Omental fat pad (tissue), 4 donors: Measurements from ENCODE around the gene VASH1. TPM values are rescaled to one million over a fixed set of nuclear protein-coding genes. Genes with fewer than 3 reads are reported as not detected.

ENCODE experiments used
- ATAC-seq: fragments of 150-250 bp; one replicate; pipeline ENCODE4 v1.9.1; 2016; ENCODE audit warnings: mild to moderate bottlenecking, moderate library complexity; ENCODE audit not compliant: low FRiP score
- DNase-seq: peaks from one replicate; pipeline ENCODE4 v3.0.0-alpha.2; 2019; ENCODE audit warnings: low spot score
- CTCF ChIP-seq, 3 donors: fragments of 450-650 bp; IDR thresholded peaks; one replicate each; pipeline ENCODE4 v1.5.1; 2016 to 2017; ENCODE audit warnings: antibody characterized with exemption in 3 of 3, mild to moderate bottlenecking in 3 of 3, moderate library complexity in 2 of 3
- total RNA-seq, 4 donors: library from RNA; depleted of rRNA; stranded (reverse); fragments of >200 nt; gene quantifications; one replicate each; pipeline ENCODE4 v1.1.0, GENCODE V29; 2016

VASH1 gene
- 10 to 100 TPM in 2 of 4 donors, 1 to 10 TPM in 2; 5.6 to 22.9 (median 11.0) TPM for total RNA-seq

DNA sequence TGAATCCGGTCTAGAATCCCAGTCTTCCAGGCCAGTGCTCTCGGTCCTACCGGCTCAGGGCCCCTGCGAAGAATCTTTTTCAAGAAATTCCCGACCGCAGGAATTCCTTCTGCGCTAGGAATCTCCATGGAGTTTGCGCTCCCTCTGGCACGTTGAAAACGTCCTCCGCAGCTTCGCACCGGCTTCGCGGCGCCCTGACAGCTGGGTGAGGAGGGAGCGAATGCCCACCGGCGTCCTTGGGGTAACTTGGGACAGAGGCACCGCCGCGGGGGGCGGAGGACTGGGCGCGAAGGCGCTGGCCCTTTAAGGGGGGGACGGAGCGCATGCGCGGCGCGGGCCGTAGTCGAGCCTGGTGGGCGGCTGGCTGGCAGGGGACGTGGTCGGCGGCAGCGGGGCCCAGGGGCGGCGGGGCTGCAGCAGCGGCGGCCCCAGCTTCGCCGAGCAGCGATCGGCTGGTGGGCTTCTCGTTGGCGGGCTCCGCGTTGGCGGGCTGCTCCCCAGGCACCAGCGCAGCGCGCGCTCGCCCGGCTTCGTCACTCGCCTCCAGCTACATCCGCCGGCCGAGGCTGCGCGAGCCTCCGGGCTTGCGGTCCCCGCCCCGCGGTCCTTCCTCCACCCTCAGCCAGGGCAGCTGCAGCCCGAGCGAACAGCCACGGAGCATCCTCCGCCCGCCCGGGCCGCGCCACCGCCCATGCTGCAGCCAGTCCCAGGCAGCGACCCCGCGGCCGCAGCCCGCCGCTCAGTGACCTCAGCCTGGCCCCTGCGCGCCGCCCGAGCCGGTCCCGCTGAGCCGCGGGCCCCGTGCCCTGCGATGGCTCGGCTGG lies at the start of gene VASH1:
Gene VASH1, plus strand, starts transcription at position 333 of the 824 bp plus-strand sequence. CDS start 1,354 bp downstream, outside the sequence.
- TF ChIP-seq CTCF (IDR thresholded peaks at IDR 0.05) = no peak
- ATAC-seq (peak; percentile 82), DNase-seq (no peak)

GRCh38 chr14:76713121-76713520 lies 48.1 kb upstream of the VASH1 start:
- no peak for TF ChIP-seq CTCF (IDR thresholded peaks at IDR 0.05)
- no peak for DNase-seq
- ATAC-seq = no peak

DNA sequence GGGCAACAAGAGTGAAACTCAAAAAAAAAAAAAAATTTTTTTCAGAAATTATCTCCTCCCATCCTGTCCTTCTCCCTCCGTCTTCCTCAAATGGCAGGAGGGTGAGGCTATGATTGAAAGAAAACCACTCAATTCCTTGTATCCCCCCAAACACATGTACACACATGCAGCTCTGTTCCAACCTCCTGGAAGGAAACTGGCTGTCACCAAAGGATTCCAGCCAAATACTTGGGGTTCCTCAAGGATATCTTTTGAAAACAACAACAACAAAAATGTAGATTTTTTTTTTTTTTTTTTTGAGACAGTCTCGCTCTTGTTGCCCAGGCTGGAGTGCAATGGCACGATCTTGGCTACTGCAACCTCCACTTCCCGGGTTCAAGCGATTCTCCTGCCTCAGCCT lies 46.8 kb upstream of the VASH1 start:
- ATAC-seq (no peak), DNase-seq (no peak)
- TF ChIP-seq CTCF (IDR thresholded peaks at IDR 0.05) = no peak

DNA sequence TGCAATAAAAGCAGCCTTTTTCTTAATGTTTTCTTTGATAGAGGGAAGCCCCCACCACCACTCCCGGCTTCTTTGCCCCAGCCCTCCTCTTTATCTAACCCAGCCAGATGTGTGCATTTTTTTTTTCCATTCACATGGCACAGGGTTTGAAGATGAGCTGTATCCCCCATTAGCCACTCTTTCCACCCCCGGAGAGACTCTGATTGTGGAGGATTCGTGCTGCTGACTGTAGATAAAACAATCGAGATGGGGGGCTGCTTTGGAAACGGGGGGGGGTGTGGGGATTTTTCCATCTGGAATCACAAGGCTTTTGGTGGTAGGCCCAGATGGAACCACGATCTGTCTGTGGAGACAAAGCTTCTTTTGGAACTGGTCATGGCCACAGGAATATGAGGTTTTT lies 46.2 kb upstream of the VASH1 start:
- no peak for TF ChIP-seq CTCF (IDR thresholded peaks at IDR 0.05)
- ATAC-seq (no peak), DNase-seq (no peak)

GRCh38 chr14:76715511-76716081 lies 45.7 kb upstream of the VASH1 start:
- no peak for ATAC-seq
- DNase-seq = no peak
- no peak for TF ChIP-seq CTCF (IDR thresholded peaks at IDR 0.05)

GRCh38 chr14:76716285-76716684 lies 45.0 kb upstream of the VASH1 start:
- ATAC-seq (no peak), DNase-seq (no peak)
- TF ChIP-seq CTCF (IDR thresholded peaks at IDR 0.05) = no peak
